GM21423 (cell line): ENCODE data around the gene SLC1A4.

Source experiments
- ATAC-seq: cut with Tn5 transposase; IDR thresholded peaks from one replicate; pipeline ENCODE4 v1.9.1; 2021; ENCODE audit warnings: mild to moderate bottlenecking, moderate library complexity; ENCODE audit not compliant: unreplicated experiment

Gene SLC1A4

DNA sequence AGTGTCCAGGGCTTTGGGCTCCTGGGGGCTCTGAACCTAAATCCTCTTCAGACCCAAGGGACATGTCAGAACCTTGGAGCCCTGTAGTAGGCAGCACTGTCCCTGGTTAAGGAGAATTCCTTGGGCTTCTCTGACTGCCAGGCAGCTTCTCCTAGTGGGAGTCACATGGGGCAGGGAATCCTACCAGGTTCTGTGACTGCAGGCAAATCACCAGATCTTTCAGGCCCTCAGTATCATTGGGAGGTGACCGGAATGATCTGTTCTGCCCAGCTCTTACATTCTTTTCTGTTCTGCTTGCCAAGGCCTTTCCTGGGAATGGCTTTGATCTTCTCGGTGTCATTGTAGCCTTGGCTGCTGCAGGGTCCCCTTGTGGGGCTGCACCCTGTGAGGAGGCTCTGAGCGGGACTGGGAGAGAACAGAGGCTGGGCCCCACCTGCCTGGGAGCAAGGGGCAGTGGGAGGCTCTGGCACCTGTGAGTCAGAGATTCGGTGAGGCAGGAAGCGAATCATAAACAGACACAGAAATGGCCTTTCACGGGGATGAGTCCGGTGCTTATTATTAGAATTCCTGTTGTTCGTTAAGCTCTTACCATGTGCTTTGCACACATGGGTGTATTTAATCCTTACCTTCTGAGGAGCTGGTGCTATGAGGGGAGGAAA is 81.1 kb downstream of the SLC1A4 start:
- ATAC-seq: no peak

DNA sequence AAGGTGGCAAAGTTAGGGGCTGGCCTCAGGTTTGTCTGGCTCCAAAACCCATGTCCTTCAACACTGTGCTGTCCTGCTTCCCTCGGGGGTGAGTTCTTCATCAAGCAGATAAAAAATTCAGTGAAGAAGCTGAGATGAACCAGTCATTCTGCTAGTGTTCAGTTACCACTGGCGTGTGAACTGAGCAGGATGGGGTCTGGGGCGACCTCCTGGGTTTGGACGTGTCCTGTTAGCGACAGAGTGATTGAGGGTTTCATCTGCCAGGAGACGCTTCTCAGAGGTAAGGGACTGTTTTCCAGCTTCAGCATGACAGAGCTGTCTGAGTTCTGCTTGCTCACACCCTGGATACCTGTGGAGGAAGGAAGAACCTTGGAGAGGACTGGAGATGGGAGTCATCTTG is 81.7 kb downstream of the SLC1A4 start:
- no peak for ATAC-seq

DNA sequence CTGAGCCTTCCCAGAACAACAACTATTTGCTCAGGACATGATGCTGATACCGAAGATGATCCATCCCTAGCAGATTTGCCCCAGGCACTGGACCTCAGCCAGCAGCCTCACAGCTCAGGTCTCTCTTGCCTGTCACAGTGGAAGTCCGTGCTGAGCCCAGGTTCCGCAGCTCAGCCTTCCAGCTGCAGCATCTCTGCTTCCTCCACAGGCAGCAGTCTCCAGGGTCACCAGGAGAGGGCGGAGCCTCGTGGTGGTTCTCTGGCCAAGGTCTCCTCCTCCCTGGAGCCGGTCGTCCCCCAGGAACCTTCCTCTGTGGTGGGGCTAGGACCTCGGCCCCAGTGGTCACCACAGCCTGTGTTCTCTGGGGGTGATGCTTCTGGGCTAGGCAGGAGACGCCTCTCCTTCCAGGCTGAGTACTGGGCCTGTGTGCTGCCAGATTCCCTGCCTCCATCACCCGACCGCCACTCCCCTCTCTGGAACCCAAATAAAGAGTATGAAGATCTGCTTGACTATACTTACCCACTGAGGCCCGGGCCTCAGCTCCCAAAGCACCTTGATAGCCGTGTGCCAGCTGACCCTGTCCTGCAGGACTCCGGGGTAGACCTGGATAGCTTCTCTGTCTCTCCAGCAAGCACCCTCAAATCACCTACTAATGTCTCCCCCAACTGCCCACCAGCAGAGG is 82.4 kb downstream of the SLC1A4 start:
- no peak for ATAC-seq

DNA sequence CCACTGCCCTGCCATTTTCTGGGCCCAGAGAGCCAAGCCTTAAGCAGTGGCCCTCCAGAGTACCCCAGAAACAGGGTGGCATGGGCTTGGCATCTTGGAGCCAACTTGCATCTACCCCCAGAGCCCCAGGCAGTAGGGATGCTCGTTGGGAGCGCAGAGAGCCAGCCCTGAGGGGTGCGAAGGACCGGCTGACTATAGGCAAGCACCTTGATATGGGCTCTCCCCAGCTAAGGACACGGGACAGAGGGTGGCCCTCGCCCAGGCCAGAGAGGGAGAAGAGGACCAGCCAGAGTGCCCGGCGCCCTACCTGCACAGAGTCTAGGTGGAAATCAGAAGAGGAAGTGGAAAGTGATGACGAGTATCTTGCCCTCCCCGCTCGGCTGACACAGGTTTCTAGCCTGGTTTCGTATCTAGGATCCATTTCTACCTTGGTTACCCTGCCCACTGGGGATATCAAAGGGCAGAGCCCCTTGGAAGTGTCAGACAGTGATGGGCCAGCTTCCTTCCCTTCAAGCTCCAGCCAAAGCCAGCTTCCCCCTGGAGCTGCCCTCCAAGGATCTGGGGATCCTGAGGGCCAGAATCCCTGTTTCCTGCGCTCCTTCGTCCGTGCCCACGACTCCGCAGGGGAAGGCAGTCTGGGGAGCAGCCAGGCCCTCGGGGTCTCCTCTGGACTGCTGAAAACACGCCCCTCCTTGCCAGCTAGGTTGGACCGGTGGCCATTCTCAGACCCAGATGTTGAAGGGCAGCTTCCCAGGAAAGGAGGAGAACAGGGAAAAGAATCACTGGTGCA is 83.2 kb downstream of the SLC1A4 start:
- peak; percentile 49 for ATAC-seq
